Measurements from ENCODE around the gene EPRS1.

EPRS1 gene

DNA sequence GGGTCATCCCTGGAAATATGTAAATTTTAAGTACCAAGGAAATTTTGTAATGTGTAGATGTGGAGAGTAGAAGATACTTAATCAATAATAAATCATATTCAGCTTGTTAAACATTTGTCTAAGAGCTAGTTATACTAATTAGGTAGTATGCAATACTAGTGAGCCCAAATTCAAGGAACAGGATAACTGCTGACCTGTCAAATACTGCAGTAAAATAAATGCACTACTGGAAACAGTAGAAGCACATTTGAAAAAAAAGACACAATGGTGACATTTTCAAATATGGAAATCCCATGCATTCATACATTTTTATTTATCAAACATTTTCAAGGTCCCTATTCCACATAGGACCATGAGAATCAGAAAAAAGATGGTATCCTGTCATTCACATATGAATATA, 27.2 kb downstream of the EPRS1 start:
- no peaks in the 10 kb centered on the region; the same call in 1 of the 2 replicates for H3F3A ChIP-seq (ENCODE audit: control insufficient read depth, insufficient read depth)
- H3K79me2 ChIP-seq (ENCODE audit: control insufficient read depth, low read length): no peaks in the 10 kb centered on the region
- H3K4me1 ChIP-seq (ENCODE audit: control insufficient read depth, low read length): no peaks in the 10 kb centered on the region
- H3K9me2 ChIP-seq (replicated peaks; ENCODE audit: control insufficient read depth, low read length): no peaks in the 10 kb centered on the region
- H3K4me3 ChIP-seq (ENCODE audit: low read length): no peak overlapping the region
- H3K27ac ChIP-seq (ENCODE audit: low read depth, low read length): no peak overlapping the region
- H3K9me3 ChIP-seq (ENCODE audit: control insufficient read depth, insufficient read depth, low read length): no peaks in the 10 kb centered on the region
- H3K27me3 ChIP-seq (ENCODE audit: control insufficient read depth, low read length): no peaks in the 10 kb centered on the region
- TF ChIP-seq EZH2phosphoT487 (IDR thresholded peaks at IDR 0.05; ENCODE audit: borderline replicate concordance, low read length): no peak
- TF ChIP-seq, protein P1, sequence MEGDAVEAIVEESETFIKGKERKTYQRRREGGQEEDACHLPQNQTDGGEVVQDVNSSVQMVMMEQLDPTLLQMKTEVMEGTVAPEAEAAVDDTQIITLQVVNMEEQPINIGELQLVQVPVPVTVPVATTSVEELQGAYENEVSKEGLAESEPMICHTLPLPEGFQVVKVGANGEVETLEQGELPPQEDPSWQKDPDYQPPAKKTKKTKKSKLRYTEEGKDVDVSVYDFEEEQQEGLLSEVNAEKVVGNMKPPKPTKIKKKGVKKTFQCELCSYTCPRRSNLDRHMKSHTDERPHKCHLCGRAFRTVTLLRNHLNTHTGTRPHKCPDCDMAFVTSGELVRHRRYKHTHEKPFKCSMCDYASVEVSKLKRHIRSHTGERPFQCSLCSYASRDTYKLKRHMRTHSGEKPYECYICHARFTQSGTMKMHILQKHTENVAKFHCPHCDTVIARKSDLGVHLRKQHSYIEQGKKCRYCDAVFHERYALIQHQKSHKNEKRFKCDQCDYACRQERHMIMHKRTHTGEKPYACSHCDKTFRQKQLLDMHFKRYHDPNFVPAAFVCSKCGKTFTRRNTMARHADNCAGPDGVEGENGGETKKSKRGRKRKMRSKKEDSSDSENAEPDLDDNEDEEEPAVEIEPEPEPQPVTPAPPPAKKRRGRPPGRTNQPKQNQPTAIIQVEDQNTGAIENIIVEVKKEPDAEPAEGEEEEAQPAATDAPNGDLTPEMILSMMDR (IDR thresholded peaks at IDR 0.05; ENCODE audit: low read depth, low read length, poor library complexity, severe bottlenecking): no peak
- no peak overlapping the region for H3K4me2 ChIP-seq (ENCODE audit: low read length)
- no peaks in the 10 kb centered on the region for H4K20me1 ChIP-seq (ENCODE audit: control insufficient read depth, insufficient read depth, low read depth, low read length)
- peaks cover 88% of the 10 kb centered on the region for H3K36me3 ChIP-seq (ENCODE audit: control insufficient read depth, low read length)

DNA sequence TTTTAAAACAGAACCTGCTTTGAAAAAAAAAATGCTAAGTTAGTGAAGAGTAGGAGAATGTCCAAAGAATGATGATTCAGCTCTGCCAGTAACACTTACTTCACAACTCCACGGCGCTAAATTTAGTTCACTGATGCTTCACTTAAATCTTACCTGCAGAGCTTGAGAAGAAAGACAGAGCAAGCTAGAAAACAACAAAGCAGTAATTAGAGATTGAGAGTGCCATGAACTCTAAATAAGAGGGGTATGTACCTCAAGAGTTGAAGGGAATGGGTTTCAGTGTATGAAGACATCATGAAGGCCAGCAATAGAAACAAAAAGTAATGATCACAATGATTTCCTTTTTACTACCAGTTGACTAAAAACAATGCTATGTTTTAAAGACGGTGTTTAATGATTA, 32.8 kb downstream of the EPRS1 start:
- H3K4me2 ChIP-seq (ENCODE audit: low read length): no peak overlapping the region
- H4K20me1 ChIP-seq (ENCODE audit: control insufficient read depth, insufficient read depth, low read depth, low read length): no peaks in the 10 kb centered on the region
- peaks cover 4% of the 10 kb centered on the region; the same call in 1 of the 2 replicates for H3F3A ChIP-seq (ENCODE audit: control insufficient read depth, insufficient read depth)
- no peaks in the 10 kb centered on the region for H3K27me3 ChIP-seq (ENCODE audit: control insufficient read depth, low read length)
- H3K9me3 ChIP-seq (ENCODE audit: control insufficient read depth, insufficient read depth, low read length): no peaks in the 10 kb centered on the region
- H3K4me3 ChIP-seq (ENCODE audit: low read length): no peak overlapping the region
- H3K27ac ChIP-seq (ENCODE audit: low read depth, low read length): no peak overlapping the region
- peaks cover 91% of the 10 kb centered on the region for H3K36me3 ChIP-seq (ENCODE audit: control insufficient read depth, low read length)
- H3K79me2 ChIP-seq (ENCODE audit: control insufficient read depth, low read length): no peaks in the 10 kb centered on the region
- TF ChIP-seq EZH2phosphoT487 (IDR thresholded peaks at IDR 0.05; ENCODE audit: borderline replicate concordance, low read length): no peak
- TF ChIP-seq, protein P1 (IDR thresholded peaks at IDR 0.05; ENCODE audit: low read depth, low read length, poor library complexity, severe bottlenecking): no peak
- H3K9me2 ChIP-seq (replicated peaks; ENCODE audit: control insufficient read depth, low read length): no peaks in the 10 kb centered on the region
- 0 out of 2 replicates have a peak, but pooled peaks cover 7% of the 10 kb centered on the region for H3K4me1 ChIP-seq (ENCODE audit: control insufficient read depth, low read length)

DNA sequence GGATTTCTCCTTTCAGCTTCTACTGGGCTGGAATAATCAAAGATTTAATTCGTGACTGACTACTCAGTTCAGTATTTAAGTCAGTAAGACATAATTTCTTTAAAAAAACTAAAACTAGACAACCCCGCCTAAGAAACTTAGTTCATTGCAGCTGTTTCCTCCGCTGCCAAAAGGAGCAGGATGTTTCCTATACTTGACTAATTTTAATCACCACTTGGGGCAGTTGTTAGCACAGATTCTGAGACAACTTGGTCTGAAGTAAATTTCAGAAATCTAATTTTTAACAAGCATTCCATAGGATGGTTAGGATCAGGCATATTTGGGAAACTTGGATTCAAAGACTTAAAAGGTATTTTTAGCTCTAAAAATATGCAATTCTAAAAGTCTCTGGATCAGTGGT, 34.0 kb downstream of the EPRS1 start:
- TF ChIP-seq, protein P1 (IDR thresholded peaks at IDR 0.05; ENCODE audit: low read depth, low read length, poor library complexity, severe bottlenecking): peak; percentile 25
- no peak for TF ChIP-seq EZH2phosphoT487 (IDR thresholded peaks at IDR 0.05; ENCODE audit: borderline replicate concordance, low read length)
- H3K36me3 ChIP-seq (ENCODE audit: control insufficient read depth, low read length): peaks cover 88% of the 10 kb centered on the region
- no peak overlapping the region for H3K4me2 ChIP-seq (ENCODE audit: low read length)

More for the DNA sequence above, 34.0 kb downstream of the EPRS1 start:
- H3K79me2 ChIP-seq (ENCODE audit: control insufficient read depth, low read length): no peaks in the 10 kb centered on the region
- no peak overlapping the region for H3K4me3 ChIP-seq (ENCODE audit: low read length)
- no peaks in the 10 kb centered on the region for H3K27me3 ChIP-seq (ENCODE audit: control insufficient read depth, low read length)
- no peaks in the 10 kb centered on the region for H4K20me1 ChIP-seq (ENCODE audit: control insufficient read depth, insufficient read depth, low read depth, low read length)
- no peaks in the 10 kb centered on the region for H3K9me3 ChIP-seq (ENCODE audit: control insufficient read depth, insufficient read depth, low read length)
- 0 out of 2 replicates have a peak, but pooled peaks cover 7% of the 10 kb centered on the region for H3K4me1 ChIP-seq (ENCODE audit: control insufficient read depth, low read length)
- no peaks in the 10 kb centered on the region for H3K9me2 ChIP-seq (replicated peaks; ENCODE audit: control insufficient read depth, low read length)
- no peak overlapping the region for H3K27ac ChIP-seq (ENCODE audit: low read depth, low read length)
- 0 out of 2 replicates have a peak, but pooled peaks cover 4% of the 10 kb centered on the region for H3F3A ChIP-seq (ENCODE audit: control insufficient read depth, insufficient read depth)
